Thyroid gland (tissue), 4 donors: Measurements from ENCODE around the gene PAWR. TPM values are rescaled to one million over a fixed set of nuclear protein-coding genes. Genes with fewer than 3 reads are reported as not detected.

ENCODE experiments used
- DNase-seq, 2 donors: peaks; one replicate each; pipeline ENCODE4 v3.0.0-alpha.2; 2019
- H3K27ac ChIP-seq, 3 donors: fragments of 200-600 bp; sonication (generic); 1 replicate in 2 of 3; 2 replicates in 1 of 3; pipeline ENCODE4 v1.5.1; 2016 to 2019; ENCODE audit warnings: mild to moderate bottlenecking in 1 of 3, moderate library complexity in 1 of 3
- H3K27me3 ChIP-seq: fragments of 200-600 bp; sonication (generic); one replicate; pipeline ENCODE4 v1.5.1; 2019
- H3K36me3 ChIP-seq, 2 donors: fragments of 200-600 bp; sonication (generic); one replicate each; pipeline ENCODE4 v1.5.1; 2016 to 2019
- H3K4me1 ChIP-seq, 2 donors: fragments of 200-600 bp; sonication (generic); one replicate each; pipeline ENCODE4 v1.5.1; 2017 to 2019
- H3K4me3 ChIP-seq, 3 donors: fragments of 200-600 bp; sonication (generic); replicated peaks in 1 of 3; 1 replicate in 2 of 3; 2 replicates in 1 of 3; pipeline ENCODE4 v1.5.1; 2016; ENCODE audit warnings: mild to moderate bottlenecking in 1 of 3
- H3K9me3 ChIP-seq: fragments of 200-600 bp; sonication (generic); one replicate; pipeline ENCODE4 v1.5.1; 2017
- CTCF ChIP-seq, 6 experiments: fragments of 200-600 bp in 3 of 6; fragments of 450-650 bp in 3 of 6; sonication (generic) in 3 of 6; IDR thresholded peaks; one replicate each; pipeline ENCODE4 v1.5.1; 2016 to 2019; ENCODE audit warnings: antibody characterized with exemption in 6 of 6, mild to moderate bottlenecking in 2 of 6, inconsistent platforms in 1 of 6, moderate library complexity in 1 of 6
- POLR2A ChIP-seq, 2 donors: fragments of 450-650 bp; IDR thresholded peaks; one replicate each; pipeline ENCODE4 v1.6.1; 2017; ENCODE audit warnings: antibody characterized with exemption in 2 of 2, mild to moderate bottlenecking in 2 of 2, moderate library complexity in 1 of 2
- WGBS, 2 donors: methylation state at CpG; one replicate each; pipeline ENCODE4 v1.1.5; 2017; 5-methylcytosine and 5-hydroxymethylcytosine counted together
- intact Hi-C: fragments of 100-400 bp; cut with DNase I; formaldehyde crosslinking; loops from one replicate; pipeline ENCODE4 v1.15.1; 2023
- total RNA-seq, 4 donors: library from RNA; depleted of rRNA; stranded (reverse); fragments of >200 nt; gene quantifications; one replicate each; pipeline ENCODE4 v1.2.3, GENCODE V29; 2016

The PAWR gene
- total RNA-seq, 4 donors from 2014 or later, result 83.7 to 125 (median 86.4) TPM

DNA sequence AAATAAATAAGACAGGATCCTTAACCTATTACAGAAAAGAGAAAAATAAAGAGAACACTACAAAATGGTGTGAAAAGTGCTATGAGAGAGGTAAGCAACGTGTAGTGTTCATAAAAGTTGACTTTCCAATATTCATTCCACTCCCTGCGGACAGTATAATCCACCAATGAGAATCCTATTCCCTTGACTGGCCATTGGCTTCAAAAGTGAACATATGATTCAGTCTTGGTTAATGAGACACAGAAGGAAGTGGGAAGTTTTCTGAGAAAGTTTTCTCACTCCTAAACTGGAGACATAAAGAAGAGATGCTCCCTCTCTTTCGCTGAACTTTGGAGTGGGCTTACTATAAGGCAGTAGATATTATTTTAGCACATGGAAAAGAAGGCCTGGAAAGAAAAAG is 153.1 kb downstream of the PAWR start:
- DNase-seq, result no peak
- Histone ChIP-seq H3K9me3 (no peaks in the 10 kb centered on the region), H3K27ac (no peak overlapping the region), H3K27me3 (no peaks in the 10 kb centered on the region), H3K4me3 (no peak overlapping the region), H3K36me3 (no peaks in the 10 kb centered on the region), H3K4me1 (peaks cover 0 to 7% of the 10 kb centered on the region in 2 donors)
- 94 to 96% methylated on average over 3 of the region's 3 CpGs for WGBS, 2 donors
- no peak for TF ChIP-seq CTCF (IDR thresholded peaks at IDR 0.05)
- TF ChIP-seq POLR2A (IDR thresholded peaks at IDR 0.05), result no peak
- intact Hi-C loops, result no loop called here

- Histone ChIP-seq H3K36me3 (no peaks in the 10 kb centered on the region), H3K27me3 (no peaks in the 10 kb centered on the region), H3K4me1 (peaks cover 0 to 7% of the 10 kb centered on the region in 2 donors), H3K4me3 (no peak overlapping the region), H3K9me3 (no peaks in the 10 kb centered on the region), H3K27ac (no peak overlapping the region)
- no peak for TF ChIP-seq CTCF (IDR thresholded peaks at IDR 0.05)
- 97 to 99% methylated on average over 2 of the region's 2 CpGs for WGBS, 2 donors
- DNase-seq, result no peak
- intact Hi-C loops, result no loop called here
Measured at GRCh38 chr12:79535751-79536150, 155.0 kb downstream of the PAWR start.

Other genes with a start within 250 kb of the PAWR start
- gene PPP1R12A, start 244.1 kb upstream of the PAWR start, total RNA-seq, result 100 to 1,000 TPM in 2 of 4 donors, 10 to 100 TPM in 2; 90.0 to 128 (median 100) TPM